K562 (cell line): Measurements from ENCODE around the gene ZNRF3. TPM values are rescaled to one million over a fixed set of nuclear protein-coding genes. Genes with fewer than 3 reads are reported as not detected.

Experiments used
- BCOR ChIP-seq: fragments of 450-650 bp; IDR thresholded peaks from 2 replicates; pipeline ENCODE4 v1.6.1; 2016
- BRF1 ChIP-seq: IDR thresholded peaks from 3 replicates; pipeline ENCODE4 v1.6.1; 2011; ENCODE audit warnings: borderline replicate concordance, mild to moderate bottlenecking; ENCODE audit not compliant: insufficient read length; ENCODE audit errors: extremely low read depth
- DACH1 ChIP-seq: fragments of 450-650 bp; IDR thresholded peaks from 2 replicates; pipeline ENCODE4 v1.6.1; 2018; ENCODE audit not compliant: partially characterized antibody
- ELF1 ChIP-seq: fragments of 200-800 bp; sonication (Bioruptor generic); IDR thresholded peaks from 2 replicates; pipeline ENCODE4 v1.6.1; 2016; ENCODE audit warnings: missing genetic modification characterization, missing compliant biosample characterization
- EP400 ChIP-seq: fragments of 450-650 bp; IDR thresholded peaks from 2 replicates; pipeline ENCODE4 v1.6.1; 2017; ENCODE audit warnings: antibody characterized with exemption, mild to moderate bottlenecking, moderate library complexity
- GTF2E2 ChIP-seq: fragments of 200-800 bp; sonication (Bioruptor generic); IDR thresholded peaks from 2 replicates; pipeline ENCODE4 v1.6.1; 2016; ENCODE audit warnings: missing genetic modification characterization, missing compliant biosample characterization
- ID3 ChIP-seq, 2 experiments: fragments of 250-450 bp in 1 of 2; fragments of 450-650 bp in 1 of 2; sonication (Bioruptor Pico) in 1 of 2; IDR thresholded peaks; 2 replicates each; pipeline versions ENCODE4 v1.6.1 to v1.8.0; 2016 to 2021; ENCODE audit warnings: mild to moderate bottlenecking in 2 of 2, moderate library complexity in 2 of 2, missing compliant biosample characterization in 1 of 2, missing genetic modification characterization in 1 of 2
- MBD2 ChIP-seq: sonication (generic); IDR thresholded peaks from 2 replicates; pipeline ENCODE4 v1.6.1; 2016; ENCODE audit warnings: low read depth, borderline replicate concordance
- MEIS2 ChIP-seq: fragments of 450-650 bp; IDR thresholded peaks from 2 replicates; pipeline ENCODE4 v1.6.1; 2014; ENCODE audit warnings: mild to moderate bottlenecking; ENCODE audit not compliant: partially characterized antibody
- NR2F6 ChIP-seq: fragments of 450-650 bp; formaldehyde crosslinking; IDR thresholded peaks from 2 replicates; pipeline ENCODE4 v1.4.0; 2020; ENCODE audit warnings: mild to moderate bottlenecking
- PHF21A ChIP-seq: fragments of 450-650 bp; IDR thresholded peaks from 2 replicates; pipeline ENCODE4 v1.6.1; 2017; ENCODE audit warnings: low read depth, borderline replicate concordance
- SREBF1 ChIP-seq: fragments of 150-350 bp; IDR thresholded peaks from 2 replicates; pipeline ENCODE4 v1.6.1; 2014; ENCODE audit warnings: antibody characterized with exemption, low read depth, low read length, borderline replicate concordance
- TGIF2 ChIP-seq: sonication (generic); formaldehyde crosslinking; IDR thresholded peaks from 2 replicates; pipeline ENCODE4 v1.8.1; 2022; ENCODE audit warnings: mild to moderate bottlenecking, missing genetic modification reagents, moderate library complexity
- THAP12 ChIP-seq: fragments of 250-450 bp; sonication (Bioruptor Pico); IDR thresholded peaks from 2 replicates; pipeline ENCODE4 v1.9.0; 2021; ENCODE audit warnings: mild to moderate bottlenecking, inconsistent platforms
- YY1 ChIP-seq, 3 experiments: IDR thresholded peaks; 2 replicates each; pipeline ENCODE4 v1.6.1; 2011; ENCODE audit warnings: low read length in 2 of 3, mild to moderate bottlenecking in 2 of 3, moderate library complexity in 2 of 3, borderline replicate concordance in 1 of 3, control low read depth in 1 of 3, low read depth in 1 of 3; ENCODE audit not compliant: insufficient read depth in 3 of 3, insufficient replicate concordance in 2 of 3, control insufficient read depth in 1 of 3, insufficient read length in 1 of 3; ENCODE audit errors: extremely low read depth in 1 of 3
- ZBTB43 ChIP-seq: sonication (generic); formaldehyde crosslinking; IDR thresholded peaks from 2 replicates; pipeline ENCODE4 v1.8.0; 2023; ENCODE audit warnings: mild to moderate bottlenecking, missing genetic modification reagents
- ZC3H11A ChIP-seq: IDR thresholded peaks from 2 replicates; pipeline ENCODE4 v1.6.1; 2012; ENCODE audit warnings: low read depth, low read length, improper control_type of control experiment
- ZNF561 ChIP-seq: fragments of 450-650 bp; formaldehyde crosslinking; conservative IDR thresholded peaks from 2 replicates; pipeline ENCODE4 v1.4.0; 2020; ENCODE audit warnings: mild to moderate bottlenecking, moderate library complexity
- ZNF589 ChIP-seq: fragments of 200-800 bp; sonication (Bioruptor generic); IDR thresholded peaks from 2 replicates; pipeline ENCODE4 v1.6.1; 2016; ENCODE audit warnings: low read depth, missing genetic modification characterization, missing compliant biosample characterization
- polyA plus RNA-seq, 8 experiments: library from polyadenylated mRNA; depleted of rRNA in 4 of 8; stranded (reverse) in 5 of 8; unstranded in 3 of 8; fragments of >200 nt; fragmentation: Nextera tagmentation in 2 of 8; fragmentation: Illumina TruSeq in 1 of 8; extraction: Ambion mirVana in 2 of 8; extraction: Trizol in 1 of 8; gene quantifications; 2 replicates each; pipeline versions ENCODE4 v1.2.1 to v1.2.3, GENCODE V29; 2011 to 2014; ENCODE audit warnings: inconsistent platforms in 1 of 8, missing spikeins in 1 of 8
- total RNA-seq, 7 experiments: library from RNA; depleted of rRNA in 6 of 7; stranded (reverse); fragments of >200 nt in 6 of 7; fragmentation: Illumina TruSeq in 2 of 7; extraction: Trizol in 2 of 7; gene quantifications; 2 replicates each; pipeline versions ENCODE4 v1.2.1 to v1.2.3, GENCODE V29; 2011 to 2021; ENCODE audit warnings: low replicate concordance in 1 of 7
- TF ChIP-seq, protein P1 (sequence below): fragments of 450-650 bp; conservative IDR thresholded peaks from 2 replicates; pipeline ENCODE4 v1.6.1; 2016; ENCODE audit warnings: missing genetic modification characterization, low read depth, mild to moderate bottlenecking, missing compliant biosample characterization, moderate library complexity

ZNRF3 gene
- total and polyA plus RNA-seq, 9 of the 15 experiments (the other 6 are each of a cell fraction or from before 2014, with no cell fraction given), result 0.41 to 5.9 (median 1.7) TPM

DNA sequence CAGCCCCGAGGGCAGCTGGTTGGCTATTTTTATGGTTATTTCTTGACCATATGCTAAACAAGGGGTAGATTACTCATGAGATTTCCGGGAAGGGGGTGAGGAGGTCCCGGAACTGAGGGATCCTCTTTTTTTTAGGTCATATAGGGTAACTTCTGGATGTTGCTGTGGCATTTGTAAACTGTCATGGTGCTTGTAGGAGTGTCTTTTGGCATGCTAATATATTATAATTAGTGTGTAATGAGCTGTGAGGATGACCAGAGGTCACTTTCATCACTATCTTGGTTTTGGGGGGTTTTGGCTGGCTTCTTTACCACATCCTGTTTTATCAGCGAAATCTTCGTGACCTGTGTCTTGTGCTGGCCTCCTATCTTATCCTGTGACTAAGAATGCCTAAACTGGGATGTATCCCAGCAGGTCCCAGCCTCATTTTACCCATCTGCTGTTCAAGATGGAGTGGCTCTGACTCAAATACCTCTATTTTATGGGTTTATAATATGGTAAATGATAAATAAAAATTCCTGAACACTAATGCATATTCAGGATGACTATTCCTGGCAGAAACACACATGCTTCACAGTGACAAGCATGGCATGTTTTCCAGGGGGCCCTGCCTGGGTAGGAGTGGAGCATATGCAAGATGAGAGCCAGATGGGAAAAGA, 200.7 kb downstream of the ZNRF3 start (continued):
- TF ChIP-seq BRF1 (no peak), ZBTB43 (no peak), ELF1 (tag) (peak; percentile 49), NR2F6 (no peak), BCOR (no peak), YY1 (IDR thresholded peaks at IDR 0.05; ENCODE audit: borderline replicate concordance in 1 of 3, control insufficient read depth in 1 of 3, extremely low read depth in 1 of 3, insufficient read depth in 3 of 3, insufficient read length in 1 of 3, insufficient replicate concordance in 2 of 3, low read depth in 1 of 3, low read length in 2 of 3) (no peak), GTF2E2 (tag) (no peak), DACH1 (no peak), PHF21A (no peak), ZNF561 (CRISPR knock-in tag) (no peak), MEIS2 (no peak), THAP12 (no peak), TGIF2 (CRISPR knock-in tag) (no peak), EP400 (no peak), MBD2 (no peak), SREBF1 (no peak), ID3 (CRISPR knock-in tag; IDR thresholded peaks at IDR 0.05) (no peak), ID3 (tag; IDR thresholded peaks at IDR 0.05) (no peak), ZC3H11A (no peak), ZNF589 (peak; percentile 53)
- TF ChIP-seq, protein P1, sequence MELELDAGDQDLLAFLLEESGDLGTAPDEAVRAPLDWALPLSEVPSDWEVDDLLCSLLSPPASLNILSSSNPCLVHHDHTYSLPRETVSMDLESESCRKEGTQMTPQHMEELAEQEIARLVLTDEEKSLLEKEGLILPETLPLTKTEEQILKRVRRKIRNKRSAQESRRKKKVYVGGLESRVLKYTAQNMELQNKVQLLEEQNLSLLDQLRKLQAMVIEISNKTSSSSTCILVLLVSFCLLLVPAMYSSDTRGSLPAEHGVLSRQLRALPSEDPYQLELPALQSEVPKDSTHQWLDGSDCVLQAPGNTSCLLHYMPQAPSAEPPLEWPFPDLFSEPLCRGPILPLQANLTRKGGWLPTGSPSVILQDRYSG (tag), result no peak
